Measurements from ENCODE around the gene TIMM13. TPM values are rescaled to one million over a fixed set of nuclear protein-coding genes. Genes with fewer than 3 reads are reported as not detected.
A peak's percentile ranks its signal among the peaks of the same experiment; 100 is the strongest.
"Not testable (repeated sequence)": the region's sequence is repeated elsewhere in the genome, so short reads cannot be mapped to it uniquely, and the experiment has no call there.

Gene TIMM13
- polyA plus RNA-seq, 1 donor: 91.2 TPM

- Histone ChIP-seq H3K27ac (ENCODE audit: low read length) (no peak overlapping the region), H3K4me3 (ENCODE audit: low read length) (no peak overlapping the region), H3K4me1 (ENCODE audit: control insufficient read depth, insufficient read depth, low read length) (no peaks in the 10 kb centered on the region), H3K36me3 (ENCODE audit: control insufficient read depth, insufficient read depth, low read length) (peaks cover 7% of the 10 kb centered on the region), H3K9me3 (ENCODE audit: control insufficient read depth, low read depth, low read length) (peaks cover 13% of the 10 kb centered on the region), H3K27me3 (ENCODE audit: control insufficient read depth, insufficient read depth, low read length) (peaks cover 2% of the 10 kb centered on the region)
- no peak for DNase-seq
- WGBS (ENCODE audit: insufficient coverage, low lambda C conversion rate): no CpG with 5 or more reads among the region's 16 CpGs
Observed at GRCh38 chr19:2413629-2414028, 13.8 kb downstream of the TIMM13 start.

GRCh38 chr19:2413159-2413558 is 14.2 kb downstream of the TIMM13 start:
- peaks cover 7% of the 10 kb centered on the region for H3K36me3 ChIP-seq (ENCODE audit: control insufficient read depth, insufficient read depth, low read length)
- H3K9me3 ChIP-seq (ENCODE audit: control insufficient read depth, low read depth, low read length): peaks cover 13% of the 10 kb centered on the region
- H3K27ac ChIP-seq (ENCODE audit: low read length): no peak overlapping the region
- no peak for DNase-seq
- no peaks in the 10 kb centered on the region for H3K4me1 ChIP-seq (ENCODE audit: control insufficient read depth, insufficient read depth, low read length)
- no peak overlapping the region for H3K4me3 ChIP-seq (ENCODE audit: low read length)
- H3K27me3 ChIP-seq (ENCODE audit: control insufficient read depth, insufficient read depth, low read length): peaks cover 2% of the 10 kb centered on the region
- no CpG with 5 or more reads among the region's 7 CpGs for WGBS (ENCODE audit: insufficient coverage, low lambda C conversion rate)

GRCh38 chr19:2412449-2412848 is 14.9 kb downstream of the TIMM13 start:
- no peak overlapping the region for H3K27ac ChIP-seq (ENCODE audit: low read length)
- H3K4me3 ChIP-seq (ENCODE audit: low read length): no peak overlapping the region
- H3K27me3 ChIP-seq (ENCODE audit: control insufficient read depth, insufficient read depth, low read length): peaks cover 2% of the 10 kb centered on the region
- peaks cover 5% of the 10 kb centered on the region for H3K36me3 ChIP-seq (ENCODE audit: control insufficient read depth, insufficient read depth, low read length)
- H3K4me1 ChIP-seq (ENCODE audit: control insufficient read depth, insufficient read depth, low read length): no peaks in the 10 kb centered on the region
- H3K9me3 ChIP-seq (ENCODE audit: control insufficient read depth, low read depth, low read length): peaks cover 13% of the 10 kb centered on the region
- WGBS (ENCODE audit: insufficient coverage, low lambda C conversion rate): no CpG with 5 or more reads among the region's 2 CpGs
- DNase-seq: no peak

- Histone ChIP-seq H3K27me3 (ENCODE audit: control insufficient read depth, insufficient read depth, low read length) (peaks cover 2% of the 10 kb centered on the region), H3K36me3 (ENCODE audit: control insufficient read depth, insufficient read depth, low read length) (peaks cover 4% of the 10 kb centered on the region), H3K27ac (ENCODE audit: low read length) (no peak overlapping the region), H3K9me3 (ENCODE audit: control insufficient read depth, low read depth, low read length) (peaks cover 13% of the 10 kb centered on the region), H3K4me1 (ENCODE audit: control insufficient read depth, insufficient read depth, low read length) (no peaks in the 10 kb centered on the region), H3K4me3 (ENCODE audit: low read length) (no peak overlapping the region)
- 94% methylated on average over 5 of the region's 8 CpGs for WGBS (ENCODE audit: insufficient coverage, low lambda C conversion rate)
- DNase-seq: no peak
Observed at GRCh38 chr19:2411709-2412108, 15.7 kb downstream of the TIMM13 start.

- Histone ChIP-seq H3K27ac (ENCODE audit: low read length) (no peak overlapping the region), H3K9me3 (ENCODE audit: control insufficient read depth, low read depth, low read length) (peaks cover 10% of the 10 kb centered on the region), H3K36me3 (ENCODE audit: control insufficient read depth, insufficient read depth, low read length) (no peaks in the 10 kb centered on the region), H3K4me1 (ENCODE audit: control insufficient read depth, insufficient read depth, low read length) (no peaks in the 10 kb centered on the region), H3K4me3 (ENCODE audit: low read length) (no peak overlapping the region), H3K27me3 (ENCODE audit: control insufficient read depth, insufficient read depth, low read length) (peaks cover 2% of the 10 kb centered on the region)
- WGBS (ENCODE audit: insufficient coverage, low lambda C conversion rate): no CpG with 5 or more reads among the region's 7 CpGs
- DNase-seq: no peak
Observed at GRCh38 chr19:2410023-2410422, 17.4 kb downstream of the TIMM13 start.

- DNase-seq: no peak
- Histone ChIP-seq H3K27ac (ENCODE audit: low read length) (no peak overlapping the region), H3K4me1 (ENCODE audit: control insufficient read depth, insufficient read depth, low read length) (no peaks in the 10 kb centered on the region), H3K4me3 (ENCODE audit: low read length) (no peak overlapping the region), H3K36me3 (ENCODE audit: control insufficient read depth, insufficient read depth, low read length) (no peaks in the 10 kb centered on the region), H3K9me3 (ENCODE audit: control insufficient read depth, low read depth, low read length) (peaks cover 10% of the 10 kb centered on the region), H3K27me3 (ENCODE audit: control insufficient read depth, insufficient read depth, low read length) (peaks cover 2% of the 10 kb centered on the region)
- no CpG with 5 or more reads among the region's 7 CpGs for WGBS (ENCODE audit: insufficient coverage, low lambda C conversion rate)
Observed at GRCh38 chr19:2409352-2409912, 18.0 kb downstream of the TIMM13 start.

GRCh38 chr19:2408247-2408646 is 19.1 kb downstream of the TIMM13 start:
- Histone ChIP-seq H3K4me3 (ENCODE audit: low read length) (no peak overlapping the region), H3K36me3 (ENCODE audit: control insufficient read depth, insufficient read depth, low read length) (no peaks in the 10 kb centered on the region), H3K27me3 (ENCODE audit: control insufficient read depth, insufficient read depth, low read length) (peaks cover 2% of the 10 kb centered on the region), H3K4me1 (ENCODE audit: control insufficient read depth, insufficient read depth, low read length) (no peaks in the 10 kb centered on the region), H3K9me3 (ENCODE audit: control insufficient read depth, low read depth, low read length) (peaks cover 7% of the 10 kb centered on the region), H3K27ac (ENCODE audit: low read length) (no peak overlapping the region)
- WGBS (ENCODE audit: insufficient coverage, low lambda C conversion rate): no CpG with 5 or more reads among the region's 25 CpGs
- no peak for DNase-seq

- no peak for DNase-seq
- Histone ChIP-seq H3K4me3 (ENCODE audit: low read length) (no peak overlapping the region), H3K4me1 (ENCODE audit: control insufficient read depth, insufficient read depth, low read length) (peaks cover 6% of the 10 kb centered on the region), H3K36me3 (ENCODE audit: control insufficient read depth, insufficient read depth, low read length) (no peaks in the 10 kb centered on the region), H3K27me3 (ENCODE audit: control insufficient read depth, insufficient read depth, low read length) (no peaks in the 10 kb centered on the region), H3K9me3 (ENCODE audit: control insufficient read depth, low read depth, low read length) (no peaks in the 10 kb centered on the region), H3K27ac (ENCODE audit: low read length) (no peak overlapping the region)
- no CpG with 5 or more reads among the region's 4 CpGs for WGBS (ENCODE audit: insufficient coverage, low lambda C conversion rate)
Observed at GRCh38 chr19:2399582-2399981, 27.8 kb downstream of the TIMM13 start.

GRCh38 chr19:2398735-2399305 is 28.6 kb downstream of the TIMM13 start:
- no peak for DNase-seq
- Histone ChIP-seq H3K27me3 (ENCODE audit: control insufficient read depth, insufficient read depth, low read length) (no peaks in the 10 kb centered on the region), H3K27ac (ENCODE audit: low read length) (no peak overlapping the region), H3K4me1 (ENCODE audit: control insufficient read depth, insufficient read depth, low read length) (peaks cover 11% of the 10 kb centered on the region), H3K4me3 (ENCODE audit: low read length) (no peak overlapping the region), H3K9me3 (ENCODE audit: control insufficient read depth, low read depth, low read length) (no peaks in the 10 kb centered on the region), H3K36me3 (ENCODE audit: control insufficient read depth, insufficient read depth, low read length) (no peaks in the 10 kb centered on the region)
- WGBS (ENCODE audit: insufficient coverage, low lambda C conversion rate): no CpG with 5 or more reads among the region's 14 CpGs

GRCh38 chr19:2397173-2397572 is 30.2 kb downstream of the TIMM13 start:
- not testable (repeated sequence) for H3K27ac ChIP-seq (ENCODE audit: low read length); H3K27me3 ChIP-seq (ENCODE audit: control insufficient read depth, insufficient read depth, low read length); DNase-seq; H3K9me3 ChIP-seq (ENCODE audit: control insufficient read depth, low read depth, low read length); H3K36me3 ChIP-seq (ENCODE audit: control insufficient read depth, insufficient read depth, low read length); H3K4me3 ChIP-seq (ENCODE audit: low read length)
- no CpG with 5 or more reads among the region's 7 CpGs for WGBS (ENCODE audit: insufficient coverage, low lambda C conversion rate)
- peaks cover 11% of the 10 kb centered on the region for H3K4me1 ChIP-seq (ENCODE audit: control insufficient read depth, insufficient read depth, low read length)

GRCh38 chr19:2395293-2395829 is 32.0 kb downstream of the TIMM13 start:
- Histone ChIP-seq H3K4me1 (ENCODE audit: control insufficient read depth, insufficient read depth, low read length) (peaks cover 11% of the 10 kb centered on the region), H3K27ac (ENCODE audit: low read length) (peak overlapping the region; percentile 67)
- not testable (repeated sequence) for DNase-seq; H3K9me3 ChIP-seq (ENCODE audit: control insufficient read depth, low read depth, low read length); H3K36me3 ChIP-seq (ENCODE audit: control insufficient read depth, insufficient read depth, low read length); H3K4me3 ChIP-seq (ENCODE audit: low read length); H3K27me3 ChIP-seq (ENCODE audit: control insufficient read depth, insufficient read depth, low read length)
- WGBS (ENCODE audit: insufficient coverage, low lambda C conversion rate): no CpG with 5 or more reads among the region's 18 CpGs

Measured in large intestine (tissue), 3 donors.